ENCODE results near the gene IDH3A. TPM values are rescaled to one million over a fixed set of nuclear protein-coding genes. Genes with fewer than 3 reads are reported as not detected.

Gene IDH3A
- total RNA-seq, 1 donor from 2014 or later: 48.7 TPM

- H3K36me3 Mint-ChIP-seq (ENCODE audit: low read depth): no peaks in the 10 kb centered on the region
- DNase-seq (ENCODE audit: low spot score): no peak
- no peaks in the 10 kb centered on the region for H3K27me3 Mint-ChIP-seq (ENCODE audit: low read depth)
- no peak overlapping the region for H3K4me3 Mint-ChIP-seq (ENCODE audit: unreplicated experiment)
- no peaks in the 10 kb centered on the region for H3K9me3 Mint-ChIP-seq (ENCODE audit: low read depth)
- H3K27ac Mint-ChIP-seq (ENCODE audit: unreplicated experiment): no peak overlapping the region
- peaks cover 38% of the 10 kb centered on the region for H3K4me1 Mint-ChIP-seq (ENCODE audit: low read depth)
- no peak for TF ChIP-seq CTCF (IDR thresholded peaks at IDR 0.05)
Measured at GRCh38 chr15:78211189-78211921, 62.2 kb downstream of the IDH3A start.

- peak overlapping the region; percentile 79 for H3K27ac Mint-ChIP-seq (ENCODE audit: unreplicated experiment)
- TF ChIP-seq CTCF (IDR thresholded peaks at IDR 0.05): no peak
- H3K36me3 Mint-ChIP-seq (ENCODE audit: low read depth): no peaks in the 10 kb centered on the region
- no peak for DNase-seq (ENCODE audit: low spot score)
- H3K9me3 Mint-ChIP-seq (ENCODE audit: low read depth): no peaks in the 10 kb centered on the region
- no peaks in the 10 kb centered on the region for H3K27me3 Mint-ChIP-seq (ENCODE audit: low read depth)
- H3K4me1 Mint-ChIP-seq (ENCODE audit: low read depth): peaks cover 38% of the 10 kb centered on the region
- H3K4me3 Mint-ChIP-seq (ENCODE audit: unreplicated experiment): no peak overlapping the region
Measured at GRCh38 chr15:78212008-78212407, 62.8 kb downstream of the IDH3A start.

GRCh38 chr15:78212546-78213424 is 63.6 kb downstream of the IDH3A start:
- Mint-ChIP-seq H3K27ac (ENCODE audit: unreplicated experiment) (peak overlapping the region; percentile 79), H3K4me3 (ENCODE audit: unreplicated experiment) (no peak overlapping the region)

GRCh38 chr15:78213425-78213750 is 64.2 kb downstream of the IDH3A start:
- Mint-ChIP-seq H3K36me3 (ENCODE audit: low read depth) (no peaks in the 10 kb centered on the region), H3K27me3 (ENCODE audit: low read depth) (no peaks in the 10 kb centered on the region), H3K27ac (ENCODE audit: unreplicated experiment) (no peak overlapping the region), H3K9me3 (ENCODE audit: low read depth) (no peaks in the 10 kb centered on the region), H3K4me3 (ENCODE audit: unreplicated experiment) (no peak overlapping the region), H3K4me1 (ENCODE audit: low read depth) (peaks cover 38% of the 10 kb centered on the region)
- DNase-seq (ENCODE audit: low spot score): no peak
- no peak for TF ChIP-seq CTCF (IDR thresholded peaks at IDR 0.05)

More at GRCh38 chr15:78212546-78213424, 63.6 kb downstream of the IDH3A start:
- Mint-ChIP-seq H3K27me3 (ENCODE audit: low read depth) (no peaks in the 10 kb centered on the region), H3K4me1 (ENCODE audit: low read depth) (peaks cover 38% of the 10 kb centered on the region), H3K36me3 (ENCODE audit: low read depth) (no peaks in the 10 kb centered on the region), H3K9me3 (ENCODE audit: low read depth) (no peaks in the 10 kb centered on the region)
- TF ChIP-seq CTCF (IDR thresholded peaks at IDR 0.05): no peak
- DNase-seq (ENCODE audit: low spot score): no peak

GRCh38 chr15:78213956-78214355 is 64.8 kb downstream of the IDH3A start:
- Mint-ChIP-seq H3K27ac (ENCODE audit: unreplicated experiment) (no peak overlapping the region), H3K36me3 (ENCODE audit: low read depth) (no peaks in the 10 kb centered on the region), H3K27me3 (ENCODE audit: low read depth) (no peaks in the 10 kb centered on the region), H3K9me3 (ENCODE audit: low read depth) (no peaks in the 10 kb centered on the region), H3K4me1 (ENCODE audit: low read depth) (peaks cover 38% of the 10 kb centered on the region), H3K4me3 (ENCODE audit: unreplicated experiment) (no peak overlapping the region)
- DNase-seq (ENCODE audit: low spot score): no peak
- no peak for TF ChIP-seq CTCF (IDR thresholded peaks at IDR 0.05)

All from chondrocyte (in vitro differentiated cells).